Measurements from ENCODE around the gene ABCA12.

DNA sequence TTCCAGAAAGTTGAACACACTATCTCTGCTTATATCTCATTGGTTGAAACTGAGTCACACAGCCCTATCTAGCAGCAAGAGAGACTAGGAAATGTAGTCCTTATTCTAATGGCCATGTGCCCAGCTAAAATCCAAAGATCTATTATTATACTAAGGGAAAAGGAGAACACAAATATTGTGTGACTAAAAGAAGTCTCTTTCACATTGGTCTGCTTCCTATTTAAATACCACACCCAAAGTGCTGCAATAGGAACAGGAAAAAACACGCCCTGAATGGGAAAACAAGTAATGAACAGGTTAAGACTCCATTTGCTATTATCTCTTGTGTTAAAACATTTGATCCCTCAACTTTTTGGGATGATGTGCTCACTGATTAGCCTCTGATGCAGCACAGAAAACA, 242.2 kb downstream of the ABCA12 start:
- no peak for TF ChIP-seq FOXJ3 (CRISPR knock-in tag; IDR thresholded peaks at IDR 0.05)
- TF ChIP-seq, protein P1, sequence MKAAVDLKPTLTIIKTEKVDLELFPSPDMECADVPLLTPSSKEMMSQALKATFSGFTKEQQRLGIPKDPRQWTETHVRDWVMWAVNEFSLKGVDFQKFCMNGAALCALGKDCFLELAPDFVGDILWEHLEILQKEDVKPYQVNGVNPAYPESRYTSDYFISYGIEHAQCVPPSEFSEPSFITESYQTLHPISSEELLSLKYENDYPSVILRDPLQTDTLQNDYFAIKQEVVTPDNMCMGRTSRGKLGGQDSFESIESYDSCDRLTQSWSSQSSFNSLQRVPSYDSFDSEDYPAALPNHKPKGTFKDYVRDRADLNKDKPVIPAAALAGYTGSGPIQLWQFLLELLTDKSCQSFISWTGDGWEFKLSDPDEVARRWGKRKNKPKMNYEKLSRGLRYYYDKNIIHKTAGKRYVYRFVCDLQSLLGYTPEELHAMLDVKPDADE (conservative IDR thresholded peaks at IDR 0.05; ENCODE audit: control insufficient read depth, low read depth, low read length), result no peak
- TF ChIP-seq, protein P2, sequence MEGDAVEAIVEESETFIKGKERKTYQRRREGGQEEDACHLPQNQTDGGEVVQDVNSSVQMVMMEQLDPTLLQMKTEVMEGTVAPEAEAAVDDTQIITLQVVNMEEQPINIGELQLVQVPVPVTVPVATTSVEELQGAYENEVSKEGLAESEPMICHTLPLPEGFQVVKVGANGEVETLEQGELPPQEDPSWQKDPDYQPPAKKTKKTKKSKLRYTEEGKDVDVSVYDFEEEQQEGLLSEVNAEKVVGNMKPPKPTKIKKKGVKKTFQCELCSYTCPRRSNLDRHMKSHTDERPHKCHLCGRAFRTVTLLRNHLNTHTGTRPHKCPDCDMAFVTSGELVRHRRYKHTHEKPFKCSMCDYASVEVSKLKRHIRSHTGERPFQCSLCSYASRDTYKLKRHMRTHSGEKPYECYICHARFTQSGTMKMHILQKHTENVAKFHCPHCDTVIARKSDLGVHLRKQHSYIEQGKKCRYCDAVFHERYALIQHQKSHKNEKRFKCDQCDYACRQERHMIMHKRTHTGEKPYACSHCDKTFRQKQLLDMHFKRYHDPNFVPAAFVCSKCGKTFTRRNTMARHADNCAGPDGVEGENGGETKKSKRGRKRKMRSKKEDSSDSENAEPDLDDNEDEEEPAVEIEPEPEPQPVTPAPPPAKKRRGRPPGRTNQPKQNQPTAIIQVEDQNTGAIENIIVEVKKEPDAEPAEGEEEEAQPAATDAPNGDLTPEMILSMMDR (IDR thresholded peaks at IDR 0.05 in 2 of 3, conservative IDR thresholded peaks at IDR 0.05 in 1 of 3; ENCODE audit: insufficient read depth in 2 of 3, low read depth in 1 of 3, low read length in 3 of 3), result no peak
- no peak for TF ChIP-seq CEBPB (tag; IDR thresholded peaks at IDR 0.05)
